Cerebellar nuclear complex (tissue), 1 donor: ENCODE data around the gene LAMB1.
A peak's percentile ranks its signal among the peaks of the same experiment; 100 is the strongest.

Source experiments
- DNase-seq, 2 experiments: peaks; one replicate each; lab custom pipeline; 2025; lab: John Stamatoyannopoulos, UW

The LAMB1 gene

GRCh38 chr7:107877731-107878382, 125.1 kb downstream of the LAMB1 start:
- DNase-seq: no peak

- no peak for DNase-seq
These were observed 126.0 kb downstream of the LAMB1 start for GRCh38 chr7:107876916-107877315.

GRCh38 chr7:107874605-107875446, 128.1 kb downstream of the LAMB1 start:
- peak in 1 of 2 experiments; percentile 16 for DNase-seq

- no peak for DNase-seq
These were observed 128.8 kb downstream of the LAMB1 start for GRCh38 chr7:107874111-107874510.
